Transverse colon (tissue), 4 donors: ENCODE measurements around the gene OTP. TPM values are rescaled to one million over a fixed set of nuclear protein-coding genes. Genes with fewer than 3 reads are reported as not detected.

Source experiments
- DNase-seq: peaks from one replicate; pipeline ENCODE4 v3.0.0-alpha.2; 2019
- H3K27ac ChIP-seq, 4 donors: fragments of 200-600 bp; sonication (generic); 2 replicates each; pipeline ENCODE4 v1.5.1; 2016 to 2018; ENCODE audit warnings: inconsistent platforms in 4 of 4
- H3K27me3 ChIP-seq: fragments of 200-600 bp; sonication (generic); 2 replicates; pipeline ENCODE4 v1.5.1; 2017; ENCODE audit warnings: inconsistent platforms
- H3K36me3 ChIP-seq, 4 donors: fragments of 200-600 bp; sonication (generic); 2 replicates each; pipeline ENCODE4 v1.5.1; 2017 to 2019; ENCODE audit warnings: inconsistent platforms in 4 of 4
- H3K4me1 ChIP-seq, 4 donors: fragments of 200-600 bp; sonication (generic); 2 replicates each; pipeline ENCODE4 v1.5.1; 2017 to 2020; ENCODE audit warnings: inconsistent platforms in 4 of 4
- H3K4me3 ChIP-seq, 4 donors: fragments of 200-600 bp; sonication (generic); 1 replicate in 1 of 4; 2 replicates in 3 of 4; pipeline versions ENCODE4 v1.5.1 to v1.6.1; 2017 to 2019; ENCODE audit warnings: inconsistent platforms in 4 of 4
- H3K9me3 ChIP-seq, 2 donors: fragments of 200-600 bp; sonication (generic); 2 replicates each; pipeline ENCODE4 v1.5.1; 2017 to 2019; ENCODE audit warnings: inconsistent platforms in 2 of 2
- EP300 ChIP-seq: sonication (generic); formaldehyde crosslinking; IDR thresholded peaks from one replicate; pipeline ENCODE4 v1.6.1; 2017; ENCODE audit warnings: antibody characterized with exemption, low read depth
- POLR2A ChIP-seq: fragments of 450-650 bp; IDR thresholded peaks from one replicate; pipeline ENCODE4 v1.6.1; 2016; ENCODE audit warnings: antibody characterized with exemption, mild to moderate bottlenecking, moderate library complexity
- POLR2AphosphoS5 ChIP-seq, 3 donors: sonication (generic); formaldehyde crosslinking; IDR thresholded peaks; one replicate each; pipeline ENCODE4 v1.6.1; 2016; ENCODE audit warnings: antibody characterized with exemption in 3 of 3
- WGBS, 2 donors: methylation state at CpG; one replicate each; pipeline ENCODE4 v1.1.5; 2018; ENCODE audit warnings: low coverage in 1 of 2; 5-methylcytosine and 5-hydroxymethylcytosine counted together
- in situ Hi-C, 4 donors: fragments of 200-750 bp; cut with MboI; loops; one replicate each; pipeline versions ENCODE4 v1.15.0 to v1.15.1; 2017; ENCODE audit warnings: low sequenced_read_pairs in 3 of 4, low pct_ligation_motif_present in 1 of 4, low pct_unique_long_range_greater_than_20kb in 1 of 4
- intact Hi-C: fragments of 100-400 bp; cut with DNase I; formaldehyde crosslinking; loops from one replicate; pipeline ENCODE4 v1.15.1; 2023; ENCODE audit warnings: low total_unique reads
- total RNA-seq, 4 donors: library from RNA; depleted of rRNA; stranded (reverse); fragments of >200 nt; gene quantifications; one replicate each; pipeline ENCODE4 v1.1.0, GENCODE V29; 2016
- TF ChIP-seq, protein P1 (sequence below), 5 experiments: fragments of 200-600 bp in 3 of 5; fragments of 450-650 bp in 2 of 5; sonication (generic) in 3 of 5; IDR thresholded peaks; 1 replicate in 2 of 5; 2 replicates in 3 of 5; pipeline ENCODE4 v1.5.1; 2016 to 2017; ENCODE audit warnings: antibody characterized with exemption in 5 of 5, inconsistent platforms in 3 of 5, mild to moderate bottlenecking in 2 of 5, moderate library complexity in 1 of 5

Gene OTP
- total RNA-seq: not detected

DNA sequence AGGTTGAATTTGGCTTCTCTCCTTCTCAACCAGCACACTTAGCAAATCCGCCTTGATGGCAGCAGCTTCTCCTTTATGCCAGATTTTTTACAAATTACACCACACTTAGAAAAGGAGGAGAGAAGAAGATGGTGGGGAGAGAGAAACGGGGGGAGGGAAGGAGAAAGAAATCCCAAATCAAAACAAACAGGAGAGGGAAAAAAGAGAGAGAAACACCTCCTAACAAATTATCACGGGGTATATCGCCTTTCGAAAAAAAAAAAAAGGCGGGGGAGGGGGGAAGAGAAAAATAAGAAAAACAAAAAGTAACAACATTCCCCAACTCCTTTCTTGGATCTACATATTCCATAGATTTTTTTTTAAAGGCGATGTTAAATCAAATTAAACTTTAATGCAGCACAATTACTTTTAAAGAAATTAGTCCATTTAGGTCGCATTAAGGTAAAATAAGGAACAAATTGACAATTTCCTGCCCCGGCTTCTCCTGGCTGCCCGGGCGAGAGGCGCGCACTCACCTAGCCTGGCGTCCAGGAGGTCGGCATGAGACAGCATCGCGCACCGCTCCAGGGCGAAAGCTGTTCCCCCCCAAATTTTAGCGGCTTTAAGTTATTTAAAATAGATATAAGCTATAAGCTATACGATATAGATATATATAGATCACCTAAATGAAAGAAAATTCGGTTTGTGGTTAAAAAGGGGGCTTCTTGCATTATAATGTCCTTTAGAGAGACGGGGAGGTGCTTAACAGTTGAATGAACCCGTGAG lies at the start of gene OTP:
Gene OTP, minus strand, starts transcription at position 716 of the 765 bp plus-strand sequence. Its CDS starts 164 bp downstream, at position 552.
- Histone ChIP-seq H3K27ac (no peak within 1 kb of the TSS), H3K36me3 (no peaks in the 10 kb centered on the region), H3K4me3 (no peak within 1 kb of the TSS), H3K4me1 (peaks cover 0 to 33% (median 4%) of the 10 kb centered on the region in 4 donors), H3K27me3 (peaks cover 100% of the 10 kb centered on the region), H3K9me3 (no peaks in the 10 kb centered on the region)
- intact Hi-C loops (no loop called here), in situ Hi-C loops (loop anchor here in 1 of 4 donors (25.0 kb wide), 1 partner anchor 374 kb away; no protein-coding TSS in a partner anchor)
- TF ChIP-seq, protein P1, sequence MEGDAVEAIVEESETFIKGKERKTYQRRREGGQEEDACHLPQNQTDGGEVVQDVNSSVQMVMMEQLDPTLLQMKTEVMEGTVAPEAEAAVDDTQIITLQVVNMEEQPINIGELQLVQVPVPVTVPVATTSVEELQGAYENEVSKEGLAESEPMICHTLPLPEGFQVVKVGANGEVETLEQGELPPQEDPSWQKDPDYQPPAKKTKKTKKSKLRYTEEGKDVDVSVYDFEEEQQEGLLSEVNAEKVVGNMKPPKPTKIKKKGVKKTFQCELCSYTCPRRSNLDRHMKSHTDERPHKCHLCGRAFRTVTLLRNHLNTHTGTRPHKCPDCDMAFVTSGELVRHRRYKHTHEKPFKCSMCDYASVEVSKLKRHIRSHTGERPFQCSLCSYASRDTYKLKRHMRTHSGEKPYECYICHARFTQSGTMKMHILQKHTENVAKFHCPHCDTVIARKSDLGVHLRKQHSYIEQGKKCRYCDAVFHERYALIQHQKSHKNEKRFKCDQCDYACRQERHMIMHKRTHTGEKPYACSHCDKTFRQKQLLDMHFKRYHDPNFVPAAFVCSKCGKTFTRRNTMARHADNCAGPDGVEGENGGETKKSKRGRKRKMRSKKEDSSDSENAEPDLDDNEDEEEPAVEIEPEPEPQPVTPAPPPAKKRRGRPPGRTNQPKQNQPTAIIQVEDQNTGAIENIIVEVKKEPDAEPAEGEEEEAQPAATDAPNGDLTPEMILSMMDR (IDR thresholded peaks at IDR 0.05): no peak
- no peak for TF ChIP-seq POLR2A
- no peak for TF ChIP-seq POLR2AphosphoS5 (IDR thresholded peaks at IDR 0.05)
- TF ChIP-seq EP300: no peak
- no peak for DNase-seq
- WGBS, 2 donors: 18 to 24% methylated on average over 23 to 24 of the region's 24 CpGs

DNA sequence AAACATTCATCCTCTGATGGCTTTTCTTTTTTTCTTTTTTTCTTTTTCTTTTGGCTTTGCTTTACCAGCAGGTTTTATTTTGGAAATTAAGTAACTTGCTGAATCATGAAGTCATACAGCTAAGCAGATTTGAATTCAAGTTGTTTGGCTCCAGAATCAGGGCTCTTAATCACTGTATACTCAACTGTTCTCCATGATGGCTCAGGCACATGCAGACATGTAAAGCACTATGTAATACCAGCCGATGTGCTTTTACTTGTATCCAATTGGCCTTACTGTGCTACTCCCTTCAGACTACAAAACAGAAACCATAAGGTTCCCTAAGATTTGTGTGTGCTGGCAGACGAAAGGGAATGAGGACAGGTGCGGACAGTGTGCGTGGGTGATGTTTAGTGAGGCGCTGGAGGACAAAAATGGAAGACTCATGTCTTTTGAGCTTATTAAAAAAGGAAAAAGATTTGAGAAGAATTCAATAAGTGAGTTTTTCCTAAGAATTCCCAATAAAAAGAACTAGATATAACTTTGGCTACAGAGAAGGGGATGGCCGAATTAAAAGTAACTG lies 44.7 kb upstream of the OTP start:
- DNase-seq: no peak
- H3K4me3 ChIP-seq: no peak overlapping the region
- whole genome bisulfite sequencing, 2 donors: 89 to 91% methylated on average over 6 of the region's 6 CpGs
- H3K27me3 ChIP-seq: no peaks in the 10 kb centered on the region
- in situ Hi-C loops (no loop called here), intact Hi-C loops (no loop called here)
- TF ChIP-seq EP300: no peak
- TF ChIP-seq POLR2A: no peak
- TF ChIP-seq, protein P1 (IDR thresholded peaks at IDR 0.05): no peak
- no peak for TF ChIP-seq POLR2AphosphoS5 (IDR thresholded peaks at IDR 0.05)
- H3K27ac ChIP-seq: no peak overlapping the region
- H3K9me3 ChIP-seq: no peaks in the 10 kb centered on the region
- no peaks in the 10 kb centered on the region for H3K4me1 ChIP-seq
- H3K36me3 ChIP-seq: peaks cover 0 to 2% (median 0%) of the 10 kb centered on the region in 4 donors

DNA sequence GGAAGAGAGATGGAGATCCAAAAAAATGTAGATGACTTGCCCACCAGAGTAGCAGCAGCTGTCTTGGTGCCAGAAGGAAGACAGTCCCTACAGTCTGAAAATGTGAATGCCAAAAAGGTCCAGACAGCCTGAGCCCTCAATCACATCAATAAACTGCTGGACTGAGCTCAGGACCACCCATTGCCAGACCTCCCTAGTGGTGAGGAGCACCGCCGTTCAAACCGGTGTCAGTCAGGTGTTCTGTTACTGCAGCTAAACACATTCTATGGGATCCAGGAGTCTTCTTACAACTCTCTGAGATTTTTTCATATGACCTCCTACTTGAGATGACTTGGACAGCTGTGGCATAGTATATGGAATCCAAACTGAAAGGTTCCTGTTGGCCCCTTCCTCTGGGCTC lies 32.0 kb upstream of the OTP start:
- intact Hi-C loops (no loop called here), in situ Hi-C loops (no loop called here)
- no peak for TF ChIP-seq POLR2AphosphoS5 (IDR thresholded peaks at IDR 0.05)
- no peak for TF ChIP-seq EP300
- TF ChIP-seq POLR2A: no peak
- TF ChIP-seq, protein P1 (IDR thresholded peaks at IDR 0.05): no peak

DNA sequence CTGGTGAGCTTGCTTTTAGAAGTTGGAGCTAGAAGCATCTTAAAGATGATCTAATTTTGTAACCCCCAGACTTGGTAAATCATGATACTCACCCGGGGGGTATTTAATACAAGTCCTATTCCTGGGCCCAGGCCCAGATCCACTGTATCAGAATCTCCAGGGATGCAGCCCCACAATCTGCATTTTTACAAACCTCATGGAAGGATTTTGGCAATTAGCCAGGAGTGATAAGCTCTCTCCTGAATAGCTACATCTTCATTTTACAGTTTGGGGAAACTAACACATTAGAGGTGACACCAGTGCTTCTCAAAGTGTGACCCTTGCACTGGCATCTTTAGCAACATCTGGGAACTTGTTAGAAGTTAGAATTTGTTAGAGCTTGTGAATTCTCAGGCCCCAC lies 31.2 kb upstream of the OTP start:
- no peaks in the 10 kb centered on the region for H3K9me3 ChIP-seq
- no peak for DNase-seq
- WGBS, 2 donors: 78 to 79% methylated on average over 1 of the region's 1 CpG
- no peak overlapping the region for H3K27ac ChIP-seq
- no peaks in the 10 kb centered on the region for H3K36me3 ChIP-seq
- peaks cover 33% of the 10 kb centered on the region for H3K27me3 ChIP-seq
- H3K4me3 ChIP-seq: no peak overlapping the region
- intact Hi-C loops: no loop called here
- in situ Hi-C loops: no loop called here
- H3K4me1 ChIP-seq: no peaks in the 10 kb centered on the region
- TF ChIP-seq POLR2AphosphoS5 (IDR thresholded peaks at IDR 0.05) (no peak), EP300 (no peak)
- TF ChIP-seq, protein P1 (IDR thresholded peaks at IDR 0.05): no peak

More for the DNA sequence above, 32.0 kb upstream of the OTP start:
- Histone ChIP-seq H3K4me1 (no peaks in the 10 kb centered on the region), H3K36me3 (no peaks in the 10 kb centered on the region), H3K4me3 (no peak overlapping the region), H3K27me3 (peaks cover 28% of the 10 kb centered on the region), H3K27ac (no peak overlapping the region), H3K9me3 (peaks cover 0 to under 1% of the 10 kb centered on the region in 2 donors)
- 67% methylated on average over 3 of the region's 3 CpGs; no CpG with 5 or more reads in 1 of the 2 donors for WGBS, 2 donors
- no peak for DNase-seq
